Measurements from ENCODE around the gene SLC25A25. TPM values are rescaled to one million over a fixed set of nuclear protein-coding genes. Genes with fewer than 3 reads are reported as not detected.

The SLC25A25 gene
- total and polyA plus RNA-seq, 10 donors, result 6.2 to 44.7 (median 23.0) TPM

- peaks cover 5 to 66% (median 24%) of the 10 kb centered on the region in 6 donors for H3K4me1 ChIP-seq
- H3K9me3 ChIP-seq, result no peaks in the 10 kb centered on the region
- H3K36me3 ChIP-seq, result no peaks in the 10 kb centered on the region
- 58 to 79% (median 63%) methylated on average over 3 of the region's 3 CpGs for WGBS, 5 donors
- H3K27me3 ChIP-seq (replicated peaks in 1 of 7), result no peaks in the 10 kb centered on the region
- no peak for TF ChIP-seq CTCF (IDR thresholded peaks at IDR 0.05 in 8 of 11, conservative IDR thresholded peaks at IDR 0.05 in 3 of 11)
- no peak for TF ChIP-seq POLR2AphosphoS5 (IDR thresholded peaks at IDR 0.05)
- DNase-seq, result no peak
- intact Hi-C loops (cut with DNase I; ENCODE audit: low total_unique reads), result no loop called here
- H3K4me3 ChIP-seq, result no peak overlapping the region
- peak overlapping the region in 7 of 8 donors; percentile 22 to 88 (median 83) for H3K27ac ChIP-seq
Measured at GRCh38 chr9:128054087-128054486, 13.9 kb upstream of the SLC25A25 start.

- peak overlapping the region; percentile 68 to 88 (median 80) for H3K27ac ChIP-seq
- H3K9me3 ChIP-seq, result no peaks in the 10 kb centered on the region
- no peak for DNase-seq
- H3K4me1 ChIP-seq, result peaks cover 6 to 75% (median 30%) of the 10 kb centered on the region in 6 donors
- no peak for TF ChIP-seq CTCF (IDR thresholded peaks at IDR 0.05 in 8 of 11, conservative IDR thresholded peaks at IDR 0.05 in 3 of 11)
- TF ChIP-seq POLR2AphosphoS5 (IDR thresholded peaks at IDR 0.05), result peak in 2 of 3 donors; percentile 57 to 82
- TF ChIP-seq POLR2A (IDR thresholded peaks at IDR 0.05), result peak in 1 of 3 donors; percentile 12
- WGBS, 5 donors, result 37 to 50% (median 41%) methylated on average over 6 to 7 of the region's 7 CpGs
- intact Hi-C loops (cut with DNase I; ENCODE audit: low total_unique reads), result no loop called here
- no peak overlapping the region for H3K4me3 ChIP-seq
- no peaks in the 10 kb centered on the region for H3K36me3 ChIP-seq
- H3K27me3 ChIP-seq (replicated peaks in 1 of 7), result no peaks in the 10 kb centered on the region
Measured at GRCh38 chr9:128055344-128056040, 12.5 kb upstream of the SLC25A25 start.

GRCh38 chr9:128056086-128056485 is 11.9 kb upstream of the SLC25A25 start:
- no peak for TF ChIP-seq POLR2A (IDR thresholded peaks at IDR 0.05)
- no peak for TF ChIP-seq POLR2AphosphoS5 (IDR thresholded peaks at IDR 0.05)
- no peak for TF ChIP-seq CTCF (IDR thresholded peaks at IDR 0.05 in 8 of 11, conservative IDR thresholded peaks at IDR 0.05 in 3 of 11)
- intact Hi-C loops (cut with DNase I; ENCODE audit: low total_unique reads), result no loop called here
- Histone ChIP-seq H3K27me3 (replicated peaks in 1 of 7) (no peaks in the 10 kb centered on the region), H3K4me3 (no peak overlapping the region), H3K27ac (peak overlapping the region; percentile 42 to 88 (median 80)), H3K4me1 (peaks cover 11 to 81% (median 36%) of the 10 kb centered on the region in 6 donors), H3K9me3 (no peaks in the 10 kb centered on the region), H3K36me3 (no peaks in the 10 kb centered on the region)
- 71 to 82% (median 74%) methylated on average over 3 of the region's 3 CpGs for WGBS, 5 donors
- no peak for DNase-seq

- peaks cover 22 to 90% (median 46%) of the 10 kb centered on the region in 6 donors for H3K4me1 ChIP-seq
- H3K9me3 ChIP-seq, result no peaks in the 10 kb centered on the region
- H3K4me3 ChIP-seq, result no peak overlapping the region
- DNase-seq, result no peak
- WGBS, 5 donors, result 84 to 94% (median 89%) methylated on average over 14 of the region's 14 CpGs
- H3K27me3 ChIP-seq (replicated peaks in 1 of 7), result no peaks in the 10 kb centered on the region
- peak overlapping the region in 5 of 8 donors; percentile 54 to 88 (median 85) for H3K27ac ChIP-seq
- TF ChIP-seq CTCF (IDR thresholded peaks at IDR 0.05 in 8 of 11, conservative IDR thresholded peaks at IDR 0.05 in 3 of 11) (no peak), POLR2AphosphoS5 (IDR thresholded peaks at IDR 0.05) (no peak), POLR2A (IDR thresholded peaks at IDR 0.05) (no peak)
- intact Hi-C loops (cut with DNase I; ENCODE audit: low total_unique reads), result no loop called here
- peaks cover 0 to 3% (median 0%) of the 10 kb centered on the region in 6 donors for H3K36me3 ChIP-seq
Measured at GRCh38 chr9:128056887-128057723, 10.9 kb upstream of the SLC25A25 start.
